ENCODE data around the gene RASGRF2. TPM values are rescaled to one million over a fixed set of nuclear protein-coding genes. Genes with fewer than 3 reads are reported as not detected.

RASGRF2 gene
- total RNA-seq, 1 donor from 2014 or later, result 2.5 TPM

GRCh38 chr5:80926979-80927656 is 33.0 kb upstream of the RASGRF2 start:
- TF ChIP-seq CTCF (IDR thresholded peaks at IDR 0.05; ENCODE audit: unreplicated experiment), result no peak
- H3K9me3 Mint-ChIP-seq (ENCODE audit: unreplicated experiment), result no peaks in the 10 kb centered on the region
- H3K4me3 Mint-ChIP-seq (ENCODE audit: unreplicated experiment), result no peak overlapping the region
- H3K36me3 Mint-ChIP-seq (ENCODE audit: low read depth, unreplicated experiment), result no peaks in the 10 kb centered on the region
- no peak for DNase-seq (ENCODE audit: low spot score)
- no peaks in the 10 kb centered on the region for H3K27me3 Mint-ChIP-seq (ENCODE audit: unreplicated experiment)
- H3K27ac Mint-ChIP-seq (ENCODE audit: unreplicated experiment), result no peak overlapping the region
- no peaks in the 10 kb centered on the region for H3K4me1 Mint-ChIP-seq (ENCODE audit: unreplicated experiment)

GRCh38 chr5:80928073-80928472 is 32.1 kb upstream of the RASGRF2 start:
- H3K36me3 Mint-ChIP-seq (ENCODE audit: low read depth, unreplicated experiment), result no peaks in the 10 kb centered on the region
- no peaks in the 10 kb centered on the region for H3K9me3 Mint-ChIP-seq (ENCODE audit: unreplicated experiment)
- H3K4me3 Mint-ChIP-seq (ENCODE audit: unreplicated experiment), result no peak overlapping the region
- H3K4me1 Mint-ChIP-seq (ENCODE audit: unreplicated experiment), result no peaks in the 10 kb centered on the region
- TF ChIP-seq CTCF (IDR thresholded peaks at IDR 0.05; ENCODE audit: unreplicated experiment), result no peak
- no peaks in the 10 kb centered on the region for H3K27me3 Mint-ChIP-seq (ENCODE audit: unreplicated experiment)
- DNase-seq (ENCODE audit: low spot score), result no peak
- no peak overlapping the region for H3K27ac Mint-ChIP-seq (ENCODE audit: unreplicated experiment)

- H3K4me3 Mint-ChIP-seq (ENCODE audit: unreplicated experiment), result no peak overlapping the region
- H3K27me3 Mint-ChIP-seq (ENCODE audit: unreplicated experiment), result no peaks in the 10 kb centered on the region
- no peak for TF ChIP-seq CTCF (IDR thresholded peaks at IDR 0.05; ENCODE audit: unreplicated experiment)
- H3K27ac Mint-ChIP-seq (ENCODE audit: unreplicated experiment), result no peak overlapping the region
- H3K36me3 Mint-ChIP-seq (ENCODE audit: low read depth, unreplicated experiment), result no peaks in the 10 kb centered on the region
- DNase-seq (ENCODE audit: low spot score), result no peak
- H3K9me3 Mint-ChIP-seq (ENCODE audit: unreplicated experiment), result no peaks in the 10 kb centered on the region
- peaks cover 2% of the 10 kb centered on the region for H3K4me1 Mint-ChIP-seq (ENCODE audit: unreplicated experiment)
These were observed 29.2 kb upstream of the RASGRF2 start for GRCh38 chr5:80930940-80931339.

- Mint-ChIP-seq H3K27me3 (ENCODE audit: unreplicated experiment) (no peaks in the 10 kb centered on the region), H3K36me3 (ENCODE audit: low read depth, unreplicated experiment) (no peaks in the 10 kb centered on the region), H3K27ac (ENCODE audit: unreplicated experiment) (no peak overlapping the region), H3K4me1 (ENCODE audit: unreplicated experiment) (peaks cover 4% of the 10 kb centered on the region), H3K4me3 (ENCODE audit: unreplicated experiment) (no peak overlapping the region), H3K9me3 (ENCODE audit: unreplicated experiment) (no peaks in the 10 kb centered on the region)
- TF ChIP-seq CTCF (IDR thresholded peaks at IDR 0.05; ENCODE audit: unreplicated experiment), result no peak
- DNase-seq (ENCODE audit: low spot score), result no peak
These were observed 28.8 kb upstream of the RASGRF2 start for GRCh38 chr5:80931411-80931810.

- Mint-ChIP-seq H3K9me3 (ENCODE audit: unreplicated experiment) (no peaks in the 10 kb centered on the region), H3K27ac (ENCODE audit: unreplicated experiment) (no peak overlapping the region), H3K4me1 (ENCODE audit: unreplicated experiment) (peaks cover 4% of the 10 kb centered on the region), H3K4me3 (ENCODE audit: unreplicated experiment) (no peak overlapping the region), H3K27me3 (ENCODE audit: unreplicated experiment) (peaks cover 3% of the 10 kb centered on the region), H3K36me3 (ENCODE audit: low read depth, unreplicated experiment) (no peaks in the 10 kb centered on the region)
- TF ChIP-seq CTCF (IDR thresholded peaks at IDR 0.05; ENCODE audit: unreplicated experiment), result no peak
- DNase-seq (ENCODE audit: low spot score), result no peak
These were observed 27.1 kb upstream of the RASGRF2 start for GRCh38 chr5:80933036-80933435.
